GM19025 (cell line): ENCODE data around the gene RYR3.
A peak's percentile ranks its signal among the peaks of the same experiment; 100 is the strongest.

ENCODE experiments used
- ATAC-seq: cut with Tn5 transposase; IDR thresholded peaks from one replicate; pipeline ENCODE4 v1.9.1; 2021; ENCODE audit warnings: mild to moderate bottlenecking, low read depth, moderate library complexity; ENCODE audit not compliant: unreplicated experiment

RYR3 gene

GRCh38 chr15:33317896-33318295 lies 7.1 kb downstream of the RYR3 start:
- no peak for ATAC-seq

GRCh38 chr15:33320017-33320416 lies 9.2 kb downstream of the RYR3 start:
- no peak for ATAC-seq

DNA sequence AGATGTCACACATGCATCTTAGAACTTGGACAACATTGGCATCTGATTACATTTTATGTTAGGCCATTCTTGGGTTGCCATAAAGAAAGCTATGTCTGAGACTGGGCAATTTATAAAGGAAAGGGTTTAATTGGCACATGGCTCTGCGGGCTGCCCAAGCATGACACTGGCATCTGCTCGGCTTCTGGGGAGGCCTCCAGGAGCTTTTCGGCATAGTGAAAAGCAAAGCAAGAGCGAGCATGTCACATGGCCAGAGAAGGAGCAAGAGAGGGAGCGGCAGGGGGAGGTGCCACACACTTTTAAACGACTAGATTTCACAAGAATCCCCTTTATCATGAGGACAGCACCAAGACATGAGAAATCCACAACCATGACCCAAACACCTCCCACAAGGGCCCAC lies 11.3 kb downstream of the RYR3 start:
- no peak for ATAC-seq

GRCh38 chr15:33324609-33325008 lies 13.8 kb downstream of the RYR3 start:
- no peak for ATAC-seq

DNA sequence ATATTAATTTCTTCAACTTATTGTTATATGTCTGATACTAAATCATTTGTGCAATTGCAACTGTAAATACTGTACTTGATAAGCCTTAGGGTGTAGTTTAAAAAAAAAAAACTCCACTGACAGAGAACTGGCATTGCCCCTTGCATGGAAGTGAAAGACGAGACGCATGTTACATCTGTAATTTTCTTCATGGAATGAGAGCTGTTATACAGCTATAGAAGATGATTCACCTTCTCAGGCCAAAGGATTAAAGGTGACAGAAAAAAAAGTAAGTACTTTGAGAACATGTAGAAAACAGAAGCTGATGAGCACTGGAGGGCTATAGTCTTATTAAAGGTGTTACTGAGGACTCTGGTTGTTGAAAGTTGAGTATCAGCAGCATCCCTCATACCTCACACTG lies 16.1 kb downstream of the RYR3 start:
- ATAC-seq, result no peak

GRCh38 chr15:33328106-33328505 lies 17.3 kb downstream of the RYR3 start:
- no peak for ATAC-seq

GRCh38 chr15:33329457-33329856 lies 18.7 kb downstream of the RYR3 start:
- ATAC-seq, result no peak

GRCh38 chr15:33330931-33331330 lies 20.2 kb downstream of the RYR3 start:
- no peak for ATAC-seq

DNA sequence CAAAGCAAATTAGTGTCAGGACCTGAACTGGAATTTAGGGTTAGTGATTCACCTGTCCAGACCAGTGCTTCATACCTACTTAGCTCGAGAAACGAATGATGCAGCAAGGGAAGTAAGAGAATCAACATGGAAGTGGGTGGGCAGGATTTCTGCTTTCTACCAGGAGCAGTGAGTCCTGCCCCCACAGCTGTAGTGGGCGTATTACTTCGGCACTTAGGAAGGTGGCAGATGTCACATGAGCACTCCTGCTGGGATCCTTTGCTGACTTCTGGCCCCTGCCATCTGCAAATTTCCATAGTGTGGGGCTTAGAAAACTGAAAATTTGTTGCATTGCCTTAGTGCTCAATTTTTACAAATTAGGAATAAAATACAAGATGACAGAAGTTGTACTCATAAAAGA lies 31.2 kb downstream of the RYR3 start:
- ATAC-seq, result no peak

DNA sequence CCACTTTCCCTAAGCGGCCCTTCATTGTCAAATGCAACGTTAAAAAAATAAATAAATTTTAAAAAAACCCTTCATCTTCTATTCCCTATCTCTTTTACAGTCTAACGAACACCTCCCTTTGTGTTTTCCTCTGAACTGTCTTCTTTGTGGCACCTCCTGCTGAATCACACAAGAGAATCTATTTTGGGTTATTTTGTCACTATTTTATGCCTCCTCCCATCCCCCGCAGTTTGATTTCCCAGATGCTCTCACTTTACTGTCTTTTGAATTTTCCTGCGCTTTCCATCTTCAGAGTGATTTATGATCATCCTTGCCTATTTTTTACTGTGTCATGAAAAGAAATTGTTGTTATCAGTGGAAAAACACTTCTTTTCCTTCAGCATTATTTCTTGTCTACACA lies 32.5 kb downstream of the RYR3 start:
- no peak for ATAC-seq

- peak; percentile 55 for ATAC-seq
Observed at GRCh38 chr15:33344111-33344510, 33.3 kb downstream of the RYR3 start.

GRCh38 chr15:33344530-33344929 lies 33.8 kb downstream of the RYR3 start:
- ATAC-seq, result no peak

GRCh38 chr15:33354411-33354810 lies 43.6 kb downstream of the RYR3 start:
- ATAC-seq, result no peak

DNA sequence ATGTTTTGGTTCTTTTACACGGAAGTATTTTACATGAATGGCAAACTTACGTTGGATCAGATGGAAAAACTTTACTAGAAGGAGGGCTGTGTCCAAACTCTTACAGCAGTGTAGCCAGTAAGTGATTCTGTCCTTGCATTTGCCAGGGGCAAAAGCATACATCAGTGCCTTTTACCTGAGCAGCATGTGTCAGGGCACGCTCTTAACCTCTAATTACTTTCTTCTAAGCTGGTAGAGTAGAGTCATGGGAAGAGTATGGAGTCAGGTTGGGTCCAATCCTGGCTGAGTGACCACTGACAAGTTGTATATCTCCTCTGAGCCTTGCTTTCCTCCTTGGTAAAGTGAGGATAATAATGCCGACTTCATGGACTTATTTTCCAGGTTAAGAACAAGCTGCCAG lies 47.1 kb downstream of the RYR3 start:
- no peak for ATAC-seq

- no peak for ATAC-seq
Observed at GRCh38 chr15:33358306-33358705, 47.5 kb downstream of the RYR3 start.

GRCh38 chr15:33360886-33361285 lies 50.1 kb downstream of the RYR3 start:
- ATAC-seq, result no peak

GRCh38 chr15:33369941-33370622 lies 59.3 kb downstream of the RYR3 start:
- ATAC-seq, result no peak

DNA sequence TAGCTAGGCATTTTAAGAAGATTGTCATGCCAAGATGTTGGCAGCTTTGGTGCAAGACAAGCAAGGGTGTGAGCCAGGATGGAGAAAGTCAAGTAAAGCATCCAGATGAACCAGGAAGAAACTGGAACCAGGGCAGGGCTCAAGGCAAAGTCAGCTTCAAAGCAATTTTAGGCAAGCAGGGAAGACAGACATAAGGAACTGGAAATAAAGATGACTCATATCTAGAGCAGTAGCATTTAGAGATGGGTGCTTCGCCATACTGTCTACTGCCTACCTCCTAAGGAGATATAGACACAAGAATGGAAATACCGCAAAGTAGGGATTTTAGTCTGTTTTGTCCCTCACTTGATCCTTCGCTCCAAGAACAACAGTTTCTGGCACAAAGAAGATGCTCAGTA lies 59.9 kb downstream of the RYR3 start:
- no peak for ATAC-seq

DNA sequence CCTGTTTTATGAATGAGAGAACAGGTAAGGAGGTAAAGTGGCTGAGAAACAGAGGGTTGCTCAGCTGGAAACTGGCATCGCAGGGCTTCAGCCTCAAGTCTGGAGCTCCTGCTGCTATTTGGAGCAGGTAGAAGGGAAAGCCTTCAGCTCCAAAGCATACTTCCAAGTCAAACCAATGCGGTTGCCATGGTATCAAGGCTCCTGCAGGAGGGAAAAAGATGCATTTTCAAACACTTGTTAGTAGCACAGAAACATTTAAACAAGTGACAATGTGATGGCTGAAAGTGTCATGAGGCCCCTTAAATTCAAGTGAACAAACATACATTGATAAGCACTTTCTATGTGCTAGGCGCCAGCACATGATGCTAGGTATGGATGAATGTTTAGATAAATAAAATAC lies 60.4 kb downstream of the RYR3 start:
- no peak for ATAC-seq

- no peak for ATAC-seq
Observed at GRCh38 chr15:33374226-33374914, 63.6 kb downstream of the RYR3 start.

DNA sequence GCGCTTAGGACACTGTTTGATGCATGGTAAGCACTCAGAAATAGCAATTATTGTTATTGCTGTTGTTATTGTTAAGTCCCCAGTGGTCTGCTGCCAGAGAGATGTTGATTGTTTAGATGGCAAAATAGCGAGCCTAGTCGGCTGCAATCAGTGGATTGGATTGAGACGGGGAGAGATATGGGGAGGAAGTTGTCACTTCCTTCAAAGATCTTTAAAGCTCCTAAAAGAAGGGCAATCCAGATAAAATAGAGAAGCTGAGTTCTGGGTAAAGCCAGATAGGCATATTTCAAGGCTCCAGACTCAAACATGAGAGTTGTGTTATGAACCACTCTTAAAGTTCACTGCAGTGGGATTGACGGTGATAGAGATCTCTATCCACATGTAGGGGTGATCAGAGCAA lies 64.5 kb downstream of the RYR3 start:
- no peak for ATAC-seq

GRCh38 chr15:33377204-33377603 lies 66.4 kb downstream of the RYR3 start:
- ATAC-seq, result no peak
